B cell (primary cell): Measurements from ENCODE around the gene MAFG. TPM values are rescaled to one million over a fixed set of nuclear protein-coding genes. Genes with fewer than 3 reads are reported as not detected.

Experiments
- ATAC-seq: fragments of 200-7000 bp; cut with Tn5 transposase; one replicate; pipeline ENCODE4 v1.10.0; 2021; ENCODE audit warnings: low read depth, mild to moderate bottlenecking, moderate number of reproducible peaks, moderate library complexity
- CTCF ChIA-PET: fragments of 350-600 bp; sonication (Branson Sonifier 250); formaldehyde crosslinking; loops from one replicate; lab custom pipeline; 2021; ENCODE audit warnings: antibody characterized with exemption, inconsistent platforms; lab: Charles Lee
- POLR2A ChIA-PET: fragments of 350-600 bp; sonication (Branson Sonifier 250); formaldehyde crosslinking; loops from one replicate; lab custom pipeline; 2021; ENCODE audit warnings: antibody characterized with exemption; lab: Charles Lee
- DNase-seq: peaks from one replicate; pipeline ENCODE4 v3.0.0; 2013
- H2AFZ ChIP-seq: 2 replicates; pipeline ENCODE4 v1.6.1; 2012; ENCODE audit warnings: mild to moderate bottlenecking, low read depth, low read length; ENCODE audit not compliant: insufficient read depth, poor library complexity, severe bottlenecking
- H3K27ac ChIP-seq, 2 donors: 1 replicate in 1 of 2; 2 replicates in 1 of 2; pipeline ENCODE4 v1.5.1; 2012 to 2013; ENCODE audit warnings: low read length in 2 of 2, mild to moderate bottlenecking in 2 of 2, moderate library complexity in 1 of 2
- H3K27me3 ChIP-seq, 4 experiments: fragments of 200-600 bp in 1 of 4; sonication (generic) in 1 of 4; replicated peaks in 1 of 4; 1 replicate in 2 of 4; 2 replicates in 2 of 4; pipeline versions ENCODE4 v1.6.1 to v1.7.0; 2013 to 2016; ENCODE audit warnings: low read length in 3 of 4, mild to moderate bottlenecking in 2 of 4, mixed read lengths in 1 of 4, moderate library complexity in 1 of 4; ENCODE audit not compliant: insufficient read depth in 4 of 4, control insufficient read depth in 3 of 4; ENCODE audit errors: control extremely low read depth in 1 of 4
- H3K36me3 ChIP-seq, 2 experiments: replicated peaks in 1 of 2; 1 replicate in 1 of 2; 2 replicates in 1 of 2; pipeline versions ENCODE4 v1.6.1 to v1.7.1; 2013; ENCODE audit warnings: low read length in 1 of 2; ENCODE audit not compliant: insufficient read depth in 2 of 2, control insufficient read depth in 1 of 2; ENCODE audit errors: control extremely low read depth in 1 of 2, extremely low read depth in 1 of 2
- H3K4me1 ChIP-seq, 2 donors: fragments of 200-600 bp in 1 of 2; sonication (generic) in 1 of 2; 1 replicate in 1 of 2; 2 replicates in 1 of 2; pipeline versions ENCODE4 v1.5.1 to v1.6.1; 2013 to 2017; ENCODE audit warnings: low read length in 2 of 2; ENCODE audit not compliant: control insufficient read depth in 2 of 2, insufficient read depth in 2 of 2
- H3K4me2 ChIP-seq: replicated peaks from 2 replicates; pipeline ENCODE3; 2012; ENCODE audit warnings: mild to moderate bottlenecking, low read depth, low read length; ENCODE audit not compliant: poor library complexity, severe bottlenecking
- H3K4me3 ChIP-seq, 5 experiments: fragments of 200-600 bp in 1 of 5; sonication (generic) in 1 of 5; 1 replicate in 3 of 5; 2 replicates in 2 of 5; pipeline versions ENCODE4 v1.5.1 to v1.7.0; 2011 to 2016; ENCODE audit warnings: low read length in 4 of 5, mild to moderate bottlenecking in 4 of 5, low read depth in 2 of 5, control low read depth in 1 of 5, moderate library complexity in 1 of 5; ENCODE audit not compliant: insufficient read depth in 1 of 5; ENCODE audit errors: control extremely low read depth in 1 of 5, extremely low read depth in 1 of 5
- H3K79me2 ChIP-seq: fragments of 200-600 bp; sonication (generic); one replicate; pipeline ENCODE4 v1.6.0; 2016; ENCODE audit warnings: low read length; ENCODE audit not compliant: control insufficient read depth, insufficient read depth
- H3K9ac ChIP-seq: fragments of 200-600 bp; sonication (generic); 2 replicates; pipeline ENCODE4 v1.6.1; 2017; ENCODE audit warnings: mild to moderate bottlenecking, low read length, moderate library complexity
- H3K9me3 ChIP-seq, 3 donors: one replicate each; pipeline versions ENCODE4 v1.6.1 to v1.7.1; 2013; ENCODE audit warnings: low read length in 2 of 3; ENCODE audit not compliant: control insufficient read depth in 2 of 3, insufficient read depth in 1 of 3; ENCODE audit errors: control extremely low read depth in 1 of 3
- H4K20me1 ChIP-seq: 2 replicates; pipeline ENCODE4 v1.6.0; 2012; ENCODE audit warnings: mild to moderate bottlenecking, low read length; ENCODE audit not compliant: insufficient read depth, control insufficient read depth, poor library complexity, severe bottlenecking
- H3K27ac Mint-ChIP-seq: one replicate; pipeline ENCODE4 v1.8.0; 2021; ENCODE audit warnings: mixed read lengths
- H3K27me3 Mint-ChIP-seq: one replicate; pipeline ENCODE4 v1.8.0; 2021; ENCODE audit warnings: mixed read lengths
- H3K4me1 Mint-ChIP-seq: one replicate; pipeline ENCODE4 v1.8.0; 2021; ENCODE audit warnings: mixed read lengths
- H3K4me3 Mint-ChIP-seq: one replicate; pipeline ENCODE4 v1.8.0; 2021; ENCODE audit warnings: mixed read lengths
- H3K9me3 Mint-ChIP-seq: one replicate; pipeline ENCODE4 v1.8.0; 2022; ENCODE audit warnings: mixed read lengths; ENCODE audit not compliant: insufficient read depth
- CTCF ChIP-seq: fragments of 200-600 bp; IDR thresholded peaks from one replicate; pipeline ENCODE4 v1.8.0; 2022; ENCODE audit warnings: antibody characterized with exemption, mild to moderate bottlenecking
- EZH2 ChIP-seq: IDR thresholded peaks from 2 replicates; pipeline ENCODE4 v1.6.1; 2012; ENCODE audit warnings: borderline replicate concordance, low read depth, mild to moderate bottlenecking, moderate library complexity, low read length; ENCODE audit not compliant: insufficient read depth, poor library complexity, severe bottlenecking
- WGBS: methylation state at CpG from one replicate; pipeline ENCODE4 v1.1.5; 2013; ENCODE audit warnings: missing lambda C conversion rate; ENCODE audit not compliant: insufficient coverage; 5-methylcytosine and 5-hydroxymethylcytosine counted together
- intact Hi-C: fragments of 100-400 bp; cut with micrococcal nuclease; formaldehyde crosslinking; loops from one replicate; pipeline ENCODE4 v1.10.0; 2022
- polyA plus RNA-seq: library from polyadenylated mRNA; depleted of rRNA; stranded (reverse); fragments of >200 nt; gene quantifications from 2 replicates; pipeline ENCODE4 v1.2.3, GENCODE V29; 2012
- total RNA-seq, 2 donors: library from RNA; stranded (reverse); fragments of 120-200 nt in 1 of 2; gene quantifications; 1 replicate in 1 of 2; 2 replicates in 1 of 2; pipeline versions ENCODE4 v1.2.3 to v1.2.4, GENCODE V29; 2013 to 2022

Gene MAFG
- total and polyA plus RNA-seq, 2 donors (not counting 1 experiment from before 2014, with no cell fraction given) = 11.4 to 27.9 TPM

DNA sequence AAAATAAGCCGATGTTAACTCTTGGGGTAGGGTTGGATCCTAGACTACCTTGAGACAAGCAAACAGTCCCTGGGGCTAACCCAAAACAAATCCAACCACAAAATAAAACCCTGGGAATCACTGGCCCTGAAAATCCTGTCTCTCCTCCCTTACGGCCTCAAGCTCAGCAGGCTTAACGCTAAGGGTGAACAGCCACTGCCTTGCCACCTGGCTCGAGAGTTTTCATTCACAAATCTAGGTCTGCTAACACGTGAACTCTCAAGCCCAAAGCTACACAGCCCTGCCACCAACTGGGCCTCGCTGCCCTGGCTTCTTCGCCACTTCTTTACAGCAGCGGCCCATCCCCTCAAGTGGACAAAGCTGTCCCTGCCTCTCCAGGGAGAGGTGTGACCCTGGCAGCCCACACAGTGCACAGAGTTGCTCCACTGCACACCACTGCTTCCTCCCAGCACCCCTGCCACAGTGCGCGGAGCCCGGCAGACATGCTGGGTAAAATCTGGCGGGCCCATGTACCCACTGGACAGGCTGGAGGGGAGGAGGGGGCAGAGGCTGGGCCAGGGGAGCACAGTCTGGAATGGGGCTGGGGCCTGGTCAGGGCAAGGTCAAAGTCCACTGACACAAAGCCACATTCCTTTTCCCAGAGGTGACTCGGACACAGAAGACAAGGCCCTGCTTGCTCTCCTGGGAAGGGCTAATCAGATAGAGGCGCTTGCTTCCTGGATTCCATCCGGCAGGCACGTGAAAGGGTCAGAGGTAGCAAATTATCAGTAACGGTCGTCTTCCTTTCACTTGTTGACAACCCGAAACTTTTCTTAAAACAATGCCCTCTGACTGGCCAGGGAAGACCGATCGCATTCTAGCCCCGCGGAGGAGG lies 17.3 kb downstream of the MAFG start:
- peaks cover 29% of the 10 kb centered on the region for H3K79me2 ChIP-seq
- Mint-ChIP-seq H3K9me3 (no peaks in the 10 kb centered on the region), H3K27ac (peak overlapping the region; percentile 63), H3K4me1 (peaks cover 10% of the 10 kb centered on the region), H3K27me3 (no peaks in the 10 kb centered on the region), H3K4me3 (peak overlapping the region; percentile 86)
- H2AFZ ChIP-seq = peak overlapping the region; percentile 74
- TF ChIP-seq EZH2 = no peak
- no peak for TF ChIP-seq CTCF
- WGBS = 41% methylated on average over 22 of the region's 23 CpGs
- H3K4me1 ChIP-seq = peaks cover 10 to 14% of the 10 kb centered on the region in 2 donors
- H3K4me3 ChIP-seq = peak overlapping the region; percentile 43 to 75 (median 65)
- peak overlapping the region; percentile 99 for H3K4me2 ChIP-seq
- ATAC-seq = no peak
- ChIA-PET CTCF (no interaction called here), POLR2A (no interaction called here)
- H3K27ac ChIP-seq = peak overlapping the region in 1 of 2 donors; percentile 59
- no peaks in the 10 kb centered on the region for H3K27me3 ChIP-seq
- peaks cover 0 to 37% of the 10 kb centered on the region in 2 experiments for H3K36me3 ChIP-seq
- intact Hi-C loops = loop anchor here (2.0 kb wide), 1 partner anchor 17 kb away; the partner anchor contains the start of gene MAFG
- peaks cover 0 to 3% (median 0%) of the 10 kb centered on the region in 3 donors for H3K9me3 ChIP-seq
- H4K20me1 ChIP-seq = peaks cover 48% of the 10 kb centered on the region
- peak overlapping the region; percentile 73 for H3K9ac ChIP-seq
- DNase-seq = no peak

DNA sequence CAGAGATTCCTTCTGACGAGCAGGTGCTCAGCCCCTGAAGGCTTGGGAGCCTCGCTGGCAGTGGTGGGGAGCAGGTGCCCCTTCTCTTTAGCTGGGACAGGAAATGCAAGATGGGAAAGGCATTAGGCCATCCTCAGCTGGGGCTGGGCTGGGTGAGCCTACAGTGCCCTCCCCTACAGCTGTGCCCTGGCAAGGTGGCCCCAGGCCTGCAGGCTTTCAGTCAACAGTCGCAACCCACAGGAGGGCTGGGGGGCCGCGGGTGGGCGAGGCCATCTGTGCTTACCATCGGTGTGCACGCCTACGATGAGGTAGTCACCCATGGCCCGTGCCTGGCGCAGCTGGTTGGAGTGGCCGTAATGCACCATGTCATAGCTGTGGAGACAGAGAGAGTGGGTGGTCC lies 18.3 kb downstream of the MAFG start:
- Histone ChIP-seq H3K79me2 (peaks cover 24% of the 10 kb centered on the region), H3K9ac (no peak overlapping the region), H2AFZ (no peak overlapping the region), H3K4me1 (peaks cover 10 to 14% of the 10 kb centered on the region in 2 donors), H3K27ac (no peak overlapping the region), H3K36me3 (peaks cover 0 to 37% of the 10 kb centered on the region in 2 experiments), H3K9me3 (peaks cover 0 to 3% (median 0%) of the 10 kb centered on the region in 3 donors), H3K4me3 (no peak overlapping the region), H3K4me2 (no peak overlapping the region), H4K20me1 (peaks cover 39% of the 10 kb centered on the region), H3K27me3 (no peaks in the 10 kb centered on the region)
- intact Hi-C loops = no loop called here
- Mint-ChIP-seq H3K4me3 (peak overlapping the region; percentile 86), H3K27ac (no peak overlapping the region), H3K4me1 (peaks cover 10% of the 10 kb centered on the region), H3K9me3 (no peaks in the 10 kb centered on the region), H3K27me3 (no peaks in the 10 kb centered on the region)
- POLR2A ChIA-PET = no interaction called here
- TF ChIP-seq EZH2 (no peak), CTCF (no peak)
- CTCF ChIA-PET = no interaction called here
- DNase-seq (no peak), ATAC-seq (no peak)
- 98% methylated on average over 12 of the region's 12 CpGs for WGBS
